Adrenal gland (tissue), 12 donors: ENCODE measurements around the gene CISTR. TPM values are rescaled to one million over a fixed set of nuclear protein-coding genes. Genes with fewer than 3 reads are reported as not detected.

Experiments
- DNase-seq, 7 donors: peaks; one replicate each; pipeline ENCODE4 v3.0.0-alpha.2; 2019 to 2020
- H3K27ac ChIP-seq, 5 donors: fragments of 200-600 bp; sonication (generic) in 4 of 5; 1 replicate in 3 of 5; 2 replicates in 2 of 5; pipeline versions ENCODE4 v1.5.1 to v1.8.0; 2016 to 2020; ENCODE audit warnings: mild to moderate bottlenecking in 1 of 5
- H3K27me3 ChIP-seq: fragments of 200-600 bp; 2 replicates; pipeline ENCODE4 v1.8.0; 2021
- H3K36me3 ChIP-seq, 2 donors: fragments of 200-600 bp; replicated peaks in 1 of 2; 1 replicate in 1 of 2; 2 replicates in 1 of 2; pipeline versions ENCODE4 v1.5.1 to v1.8.0; 2018 to 2022
- H3K4me1 ChIP-seq, 2 donors: fragments of 200-600 bp; replicated peaks in 1 of 2; 1 replicate in 1 of 2; 2 replicates in 1 of 2; pipeline versions ENCODE4 v1.5.1 to v1.8.0; 2018 to 2021
- H3K4me3 ChIP-seq, 4 donors: fragments of 200-600 bp; sonication (generic) in 3 of 4; one replicate each; pipeline ENCODE4 v1.5.1; 2016 to 2018
- H3K9me3 ChIP-seq, 3 donors: fragments of 200-600 bp; sonication (generic) in 1 of 3; replicated peaks in 1 of 3; 1 replicate in 2 of 3; 2 replicates in 1 of 3; pipeline versions ENCODE4 v1.5.1 to v1.8.0; 2016 to 2021
- CTCF ChIP-seq, 6 experiments: fragments of 450-650 bp in 4 of 6; fragments of 200-600 bp in 2 of 6; sonication (generic) in 1 of 6; IDR thresholded peaks; 1 replicate in 5 of 6; 2 replicates in 1 of 6; pipeline versions ENCODE4 v1.5.1 to v1.8.0; 2016 to 2021; ENCODE audit warnings: antibody characterized with exemption in 6 of 6, mild to moderate bottlenecking in 2 of 6, moderate library complexity in 1 of 6
- POLR2A ChIP-seq, 2 donors: fragments of 450-650 bp; IDR thresholded peaks; one replicate each; pipeline ENCODE4 v1.6.1; 2017; ENCODE audit warnings: antibody characterized with exemption in 2 of 2, mild to moderate bottlenecking in 2 of 2, moderate library complexity in 1 of 2
- WGBS, 4 donors: extraction: QIAGEN DNeasy Blood & Tissue Kit in 2 of 4; methylation state at CpG; one replicate each; pipeline versions ENCODE4 v1.1.5 to v1.1.7; 2013 to 2017; 5-methylcytosine and 5-hydroxymethylcytosine counted together
- intact Hi-C, 2 donors: fragments of 100-400 bp; cut with DNase I; formaldehyde crosslinking; loops; one replicate each; pipeline versions ENCODE4 v1.14.1 to v1.15.0; 2022 to 2023
- polyA plus RNA-seq, 3 donors: library from polyadenylated mRNA; stranded (reverse); fragments of 200-250 nt in 2 of 3; fragments of 350-450 nt in 1 of 3; fragmentation: Illumina TruSeq in 1 of 3; extraction: RNeasy Lipid Tissue Mini Kit (QIAGEN cat#74804) in 1 of 3; gene quantifications; one replicate each; pipeline ENCODE4 v1.2.3, GENCODE V29; 2013 to 2014
- total RNA-seq, 9 donors: library from RNA; depleted of rRNA in 4 of 9; stranded (reverse); fragments of >200 nt in 4 of 9; fragments of 120-200 nt in 1 of 9; fragmentation: NEBNext Ultra II Directional in 1 of 9; extraction: Animal tissue kit (Norgen Biotek cat#: 25700) in 1 of 9; gene quantifications; one replicate each; pipeline versions ENCODE4 v1.1.0 to v1.2.4, GENCODE V29; 2013 to 2023
- donor health status: healthy with polysubstance abuse.
- donor health status: Bipolar disorder and iron deficiency.
- donor health status: DM: yes; HTN: yes; CAD: no.
- donor health status: DM: no; HTN: no; CAD: no.
- donor health status: DM: no; HTN: no; CAD: no.
- donor health status: DM: yes; HTN: yes; CAD: no.

Gene CISTR
- total and polyA plus RNA-seq, 12 donors, result not detected

DNA sequence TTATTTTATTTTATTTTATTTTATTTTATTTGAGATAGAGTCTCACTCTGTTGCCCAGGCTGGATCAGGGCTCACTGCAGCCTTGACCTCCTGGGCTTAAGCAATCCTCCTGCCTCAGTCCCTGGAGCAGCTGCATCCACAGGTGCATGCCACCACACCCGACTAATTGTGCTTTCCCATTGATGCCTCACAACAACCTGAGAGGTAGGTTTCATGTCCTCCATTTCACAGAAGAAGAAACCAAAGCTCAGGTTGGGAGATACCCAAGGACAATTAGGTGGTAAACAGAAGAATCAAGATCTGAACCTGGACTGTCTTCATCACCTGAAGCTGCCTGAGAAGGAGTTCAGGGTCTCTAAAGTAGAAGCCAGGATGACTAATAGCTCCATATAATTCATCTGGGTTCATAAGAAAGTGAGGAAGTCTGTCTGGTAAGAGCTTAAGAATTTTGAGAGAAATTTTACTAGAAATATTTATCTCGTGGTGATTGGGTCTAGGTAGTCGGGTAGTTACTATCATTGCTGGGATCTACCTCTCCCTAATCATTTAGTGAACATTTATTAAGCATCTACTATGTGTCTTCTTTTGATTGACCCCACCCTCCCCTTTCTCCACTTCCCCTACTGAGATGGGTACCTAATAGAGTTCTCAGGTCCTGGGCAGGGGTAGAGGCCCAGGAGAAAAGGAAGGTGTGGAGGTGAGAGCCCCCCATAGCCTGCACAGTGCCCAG, 52.7 kb downstream of the CISTR start:
- Histone ChIP-seq H3K27ac (no peak overlapping the region), H3K27me3 (peaks cover 51% of the 10 kb centered on the region), H3K4me1 (peaks cover 0 to 10% of the 10 kb centered on the region in 2 donors), H3K9me3 (no peaks in the 10 kb centered on the region), H3K36me3 (no peaks in the 10 kb centered on the region), H3K4me3 (no peak overlapping the region)
- DNase-seq, result no peak
- WGBS, 4 donors, result 39 to 62% (median 47%) methylated on average over 3 of the region's 3 CpGs
- intact Hi-C loops, result no loop called here
- TF ChIP-seq POLR2A (IDR thresholded peaks at IDR 0.05) (no peak), CTCF (IDR thresholded peaks at IDR 0.05) (no peak)

DNA sequence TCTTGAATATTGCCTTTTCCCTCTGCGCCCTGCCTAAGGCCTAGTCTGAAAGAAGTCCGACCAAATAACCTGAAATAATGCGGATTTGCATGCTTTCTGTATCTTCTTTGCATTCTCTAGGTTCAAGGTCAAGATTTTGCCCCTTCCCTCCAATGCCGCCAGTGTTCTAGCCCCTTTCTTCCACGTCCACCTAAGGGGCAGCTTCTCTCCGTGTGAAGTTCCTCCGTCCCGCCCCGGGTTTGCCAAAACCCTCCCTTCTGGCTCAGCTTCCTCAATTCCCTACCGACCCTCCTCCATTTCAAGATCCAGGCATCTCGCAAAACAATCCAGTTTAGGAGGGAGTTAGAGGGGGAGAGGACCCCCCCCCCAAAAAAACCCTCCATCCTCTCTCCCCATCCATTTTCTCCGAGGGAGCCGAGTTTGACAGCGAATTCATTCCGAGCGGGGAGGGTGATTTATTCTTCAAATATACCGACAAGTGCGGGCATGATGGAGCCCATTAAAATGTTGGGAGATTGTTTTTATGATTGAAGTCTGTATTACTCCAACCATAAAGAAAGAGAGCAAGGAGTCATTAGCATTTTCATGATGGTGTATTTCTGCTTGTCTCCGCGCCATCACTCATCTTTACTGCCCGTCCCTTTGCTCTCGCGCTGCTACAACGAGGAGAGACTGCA, 55.0 kb downstream of the CISTR start:
- H3K9me3 ChIP-seq, result no peaks in the 10 kb centered on the region
- no peak for TF ChIP-seq CTCF (IDR thresholded peaks at IDR 0.05)
- no peak for TF ChIP-seq POLR2A (IDR thresholded peaks at IDR 0.05)
- peaks cover 0 to 10% of the 10 kb centered on the region in 2 donors for H3K4me1 ChIP-seq
- intact Hi-C loops, result no loop called here
- H3K27me3 ChIP-seq, result peaks cover 39% of the 10 kb centered on the region
- peak overlapping the region in 1 of 4 donors; percentile 41 for H3K4me3 ChIP-seq
- H3K36me3 ChIP-seq, result no peaks in the 10 kb centered on the region
- no peak for DNase-seq
- WGBS, 4 donors, result 44 to 52% (median 49%) methylated on average over 24 of the region's 24 CpGs
- no peak overlapping the region for H3K27ac ChIP-seq

Other genes with a start within 250 kb of the CISTR start
- gene NPFF, start 244.5 kb downstream of the CISTR start, total RNA-seq, result under 1 TPM in 1 of 9 donors, not detected in 8; 0.78 TPM
- under 1 TPM in 1 of 3 donors, not detected in 2; 0.27 TPM for gene NPFF, start 244.5 kb downstream of the CISTR start, polyA plus RNA-seq
- gene ATF7, start 125.6 kb downstream of the CISTR start, total RNA-seq, result 10 to 100 TPM; 12.1 to 41.7 (median 27.6) TPM
- 10 to 100 TPM; 13.0 to 31.9 (median 13.5) TPM for gene ATF7, start 125.6 kb downstream of the CISTR start, polyA plus RNA-seq
- 100 to 1,000 TPM; 351 to 546 (median 459) TPM for gene ATP5MC2, start 75.9 kb downstream of the CISTR start, total RNA-seq
- 100 to 1,000 TPM; 328 to 658 (median 587) TPM for gene ATP5MC2, start 75.9 kb downstream of the CISTR start, polyA plus RNA-seq
- gene CALCOCO1, start 24.5 kb downstream of the CISTR start, total RNA-seq, result 100 to 1,000 TPM in 6 of 9 donors, 10 to 100 TPM in 3; 62.2 to 187 (median 136) TPM
- 100 to 1,000 TPM in 1 of 3 donors, 10 to 100 TPM in 2; 48.0 to 128 (median 85.4) TPM for gene CALCOCO1, start 24.5 kb downstream of the CISTR start, polyA plus RNA-seq
- gene HOXC13, start 186.9 kb upstream of the CISTR start, total RNA-seq, result under 1 TPM in 1 of 9 donors, not detected in 8; 0.11 TPM
- not detected for gene HOXC13, start 186.9 kb upstream of the CISTR start, polyA plus RNA-seq
- not detected for gene HOXC12, start 202.9 kb upstream of the CISTR start, total RNA-seq
- gene HOXC12, start 202.9 kb upstream of the CISTR start, polyA plus RNA-seq, result not detected
- gene HOXC11, start 221.1 kb upstream of the CISTR start, total RNA-seq, result not detected
- not detected for gene HOXC11, start 221.1 kb upstream of the CISTR start, polyA plus RNA-seq
- gene HOTAIR, start 223.0 kb upstream of the CISTR start, total RNA-seq, result not detected
- gene HOTAIR, start 223.0 kb upstream of the CISTR start, polyA plus RNA-seq, result not detected
- gene HOXC10, start 233.2 kb upstream of the CISTR start, total RNA-seq, result 1 to 10 TPM in 4 of 9 donors, under 1 TPM in 2, not detected in 3; 0.68 to 4.5 (median 2.3) TPM
- gene HOXC10, start 233.2 kb upstream of the CISTR start, polyA plus RNA-seq, result 1 to 10 TPM in 1 of 3 donors, under 1 TPM in 2; 0.34 to 1.5 (median 0.72) TPM
- gene HOXC9, start 248.2 kb upstream of the CISTR start, total RNA-seq, result 1 to 10 TPM in 8 of 9 donors, not detected in 1; 1.2 to 5.6 (median 2.3) TPM
- 10 to 100 TPM in 1 of 3 donors, 1 to 10 TPM in 2; 5.6 to 12.1 (median 7.3) TPM for gene HOXC9, start 248.2 kb upstream of the CISTR start, polyA plus RNA-seq